Measurements from ENCODE around the gene BCL2L15. TPM values are rescaled to one million over a fixed set of nuclear protein-coding genes. Genes with fewer than 3 reads are reported as not detected.

The BCL2L15 gene
- total and polyA plus RNA-seq, 2 of the 13 experiments (the other 11 are each of a cell fraction or from before 2014, with no cell fraction given): 0.03 to 0.27 TPM

DNA sequence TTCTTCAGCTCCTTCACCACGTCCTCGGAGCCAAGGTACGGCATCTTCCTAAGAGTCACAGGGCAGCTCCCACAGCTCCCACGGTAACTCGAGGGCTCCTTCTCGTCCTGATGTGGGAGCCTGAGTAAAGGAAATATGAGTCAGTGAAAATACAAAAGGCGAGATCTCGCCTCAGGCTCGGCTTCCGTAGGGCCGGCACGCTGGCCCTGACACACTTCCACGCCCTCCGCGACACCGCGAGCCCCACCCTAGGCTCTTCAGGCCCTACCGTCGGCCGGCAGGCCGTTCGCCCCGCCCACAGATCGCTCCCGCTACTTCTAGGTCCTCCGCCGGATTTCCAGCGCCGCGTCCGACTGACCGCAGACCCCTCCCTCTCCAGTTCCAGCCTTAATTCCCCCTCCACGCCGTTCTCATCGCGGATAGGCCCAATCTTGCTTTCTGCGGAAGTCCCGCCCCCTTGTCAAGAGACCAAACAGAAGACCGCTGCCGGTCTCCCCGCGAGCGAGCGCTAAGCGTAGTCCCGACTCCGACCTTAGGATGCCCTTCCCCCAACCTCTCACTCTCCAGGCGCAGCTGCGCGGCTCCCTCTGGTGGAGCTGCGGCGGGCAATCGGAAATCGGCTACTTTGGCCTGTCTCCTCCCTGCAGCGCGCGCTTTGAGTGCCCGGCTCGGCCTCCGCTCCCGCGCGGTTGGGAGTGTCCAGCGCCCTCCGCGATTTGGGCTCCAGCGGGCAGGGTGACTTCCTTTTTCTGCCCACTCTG lies 17.5 kb upstream of the BCL2L15 start, which contains the start of the genes AP4B1 and DCLRE1B (continued):
- TF ChIP-seq, protein P1, sequence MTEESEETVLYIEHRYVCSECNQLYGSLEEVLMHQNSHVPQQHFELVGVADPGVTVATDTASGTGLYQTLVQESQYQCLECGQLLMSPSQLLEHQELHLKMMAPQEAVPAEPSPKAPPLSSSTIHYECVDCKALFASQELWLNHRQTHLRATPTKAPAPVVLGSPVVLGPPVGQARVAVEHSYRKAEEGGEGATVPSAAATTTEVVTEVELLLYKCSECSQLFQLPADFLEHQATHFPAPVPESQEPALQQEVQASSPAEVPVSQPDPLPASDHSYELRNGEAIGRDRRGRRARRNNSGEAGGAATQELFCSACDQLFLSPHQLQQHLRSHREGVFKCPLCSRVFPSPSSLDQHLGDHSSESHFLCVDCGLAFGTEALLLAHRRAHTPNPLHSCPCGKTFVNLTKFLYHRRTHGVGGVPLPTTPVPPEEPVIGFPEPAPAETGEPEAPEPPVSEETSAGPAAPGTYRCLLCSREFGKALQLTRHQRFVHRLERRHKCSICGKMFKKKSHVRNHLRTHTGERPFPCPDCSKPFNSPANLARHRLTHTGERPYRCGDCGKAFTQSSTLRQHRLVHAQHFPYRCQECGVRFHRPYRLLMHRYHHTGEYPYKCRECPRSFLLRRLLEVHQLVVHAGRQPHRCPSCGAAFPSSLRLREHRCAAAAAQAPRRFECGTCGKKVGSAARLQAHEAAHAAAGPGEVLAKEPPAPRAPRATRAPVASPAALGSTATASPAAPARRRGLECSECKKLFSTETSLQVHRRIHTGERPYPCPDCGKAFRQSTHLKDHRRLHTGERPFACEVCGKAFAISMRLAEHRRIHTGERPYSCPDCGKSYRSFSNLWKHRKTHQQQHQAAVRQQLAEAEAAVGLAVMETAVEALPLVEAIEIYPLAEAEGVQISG (CRISPR knock-in tag; IDR thresholded peaks at IDR 0.05): peak; percentile 98
- TF ChIP-seq ZNF136 (CRISPR knock-in tag; IDR thresholded peaks at IDR 0.05; ENCODE audit: low read depth) (peak; percentile 39; the same call in 1 of the 2 replicates), NCOA1 (CRISPR knock-in tag; IDR thresholded peaks at IDR 0.05) (no peak), ZNF678 (CRISPR knock-in tag; IDR thresholded peaks at IDR 0.05) (no peak), ZNF251 (CRISPR knock-in tag; IDR thresholded peaks at IDR 0.05) (no peak), SUZ12 (IDR thresholded peaks at IDR 0.05; ENCODE audit: low read depth, low read length) (no peak), ATF5 (CRISPR knock-in tag; IDR thresholded peaks at IDR 0.05; ENCODE audit: low read depth) (no peak), ZBTB42 (CRISPR knock-in tag; IDR thresholded peaks at IDR 0.05) (no peak), NAIF1 (CRISPR knock-in tag; IDR thresholded peaks at IDR 0.05; ENCODE audit: borderline replicate concordance) (peak; percentile 69; the same call in 1 of the 2 replicates), IRF2 (CRISPR knock-in tag; IDR thresholded peaks at IDR 0.05) (peak; percentile 96), SOX6 (IDR thresholded peaks at IDR 0.05) (no peak), SOX6 (CRISPR knock-in tag; IDR thresholded peaks at IDR 0.05) (peak; percentile 79), ZNF234 (CRISPR knock-in tag; conservative IDR thresholded peaks at IDR 0.05) (peak; percentile 93; the same call in 1 of the 2 replicates), STAT5B (CRISPR knock-in tag; IDR thresholded peaks at IDR 0.05) (no peak), PHF5A (CRISPR knock-in tag; IDR thresholded peaks at IDR 0.05; ENCODE audit: low read depth, unreplicated experiment) (peak; percentile 84), SNAPC5 (CRISPR knock-in tag; IDR thresholded peaks at IDR 0.05; ENCODE audit: borderline replicate concordance) (peak; percentile 69; the same call in 1 of the 2 replicates), ZBTB40 (IDR thresholded peaks at IDR 0.05) (no peak), ZBTB40 (CRISPR knock-in tag; IDR thresholded peaks at IDR 0.05) (peak; percentile 52)

Measured in HepG2 (cell line).